Muscle of leg (tissue), 11 donors: Measurements from ENCODE around the gene NINL. TPM values are rescaled to one million over a fixed set of nuclear protein-coding genes. Genes with fewer than 3 reads are reported as not detected.

Experiments used
- DNase-seq: peaks from one replicate; pipeline ENCODE4 v3.0.0; 2013
- H3K27ac ChIP-seq: one replicate; pipeline ENCODE4 v1.5.1; 2013; ENCODE audit warnings: mild to moderate bottlenecking, low read length, control low read depth
- H3K27me3 ChIP-seq: one replicate; pipeline ENCODE4 v1.6.1; 2013; ENCODE audit warnings: low read length; ENCODE audit not compliant: control insufficient read depth, insufficient read depth
- H3K36me3 ChIP-seq: one replicate; pipeline ENCODE4 v1.6.1; 2013; ENCODE audit warnings: low read length; ENCODE audit not compliant: control insufficient read depth, insufficient read depth
- H3K4me1 ChIP-seq: one replicate; pipeline ENCODE4 v1.6.1; 2013; ENCODE audit warnings: low read length; ENCODE audit not compliant: control insufficient read depth, insufficient read depth
- H3K4me3 ChIP-seq: one replicate; pipeline ENCODE4 v1.5.1; 2013; ENCODE audit warnings: low read length, control low read depth
- H3K9me3 ChIP-seq: replicated peaks from 2 replicates; pipeline ENCODE4 v1.6.1; 2013; ENCODE audit warnings: low read depth, low read length; ENCODE audit not compliant: control insufficient read depth
- WGBS: methylation state at CpG from one replicate; pipeline ENCODE4 v1.1.5; 2013; ENCODE audit warnings: missing lambda C conversion rate; ENCODE audit not compliant: insufficient coverage; 5-methylcytosine and 5-hydroxymethylcytosine counted together
- polyA plus RNA-seq, 8 donors: library from polyadenylated mRNA; unstranded; fragments of 120-200 nt; gene quantifications; one replicate each; pipeline versions ENCODE4 v1.2.1 to v1.2.3, GENCODE V29; 2013; ENCODE audit warnings: inconsistent platforms in 1 of 8, low replicate concordance in 1 of 8; ENCODE audit not compliant: insufficient read length in 8 of 8, insufficient read depth in 1 of 8
- total RNA-seq: library from RNA; stranded (reverse); fragments of 120-200 nt; gene quantifications from one replicate; pipeline ENCODE4 v1.2.4, GENCODE V29; 2013

NINL gene
- total and polyA plus RNA-seq, 9 donors, result 10.5 to 21.1 (median 15.1) TPM

DNA sequence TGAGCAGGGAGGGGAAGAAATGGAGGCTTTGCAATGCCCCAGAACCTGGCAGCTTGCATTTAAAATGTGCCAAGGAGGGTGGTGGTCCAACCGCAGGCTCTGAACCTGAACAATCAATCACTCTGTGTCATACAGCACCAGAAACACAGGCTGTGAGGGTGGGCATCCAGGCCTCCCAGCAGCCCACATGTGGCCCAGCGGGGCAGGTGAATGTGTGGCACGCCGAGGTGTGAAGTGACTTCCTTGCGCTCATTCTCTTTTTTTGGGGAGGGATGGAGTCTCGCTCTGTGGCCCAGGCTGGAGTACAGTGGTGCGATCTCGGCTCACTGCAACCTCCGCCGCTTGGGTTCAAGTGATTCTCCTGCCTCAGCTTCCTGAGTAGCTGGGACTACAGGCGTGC, 97.4 kb downstream of the NINL start:
- DNase-seq, result no peak
- no peaks in the 10 kb centered on the region for H3K9me3 ChIP-seq
- no peak overlapping the region for H3K27ac ChIP-seq
- WGBS, result 87% methylated on average over 3 of the region's 11 CpGs
- peaks cover 43% of the 10 kb centered on the region for H3K36me3 ChIP-seq
- no peaks in the 10 kb centered on the region for H3K27me3 ChIP-seq
- H3K4me3 ChIP-seq, result no peak overlapping the region
- H3K4me1 ChIP-seq, result no peaks in the 10 kb centered on the region

DNA sequence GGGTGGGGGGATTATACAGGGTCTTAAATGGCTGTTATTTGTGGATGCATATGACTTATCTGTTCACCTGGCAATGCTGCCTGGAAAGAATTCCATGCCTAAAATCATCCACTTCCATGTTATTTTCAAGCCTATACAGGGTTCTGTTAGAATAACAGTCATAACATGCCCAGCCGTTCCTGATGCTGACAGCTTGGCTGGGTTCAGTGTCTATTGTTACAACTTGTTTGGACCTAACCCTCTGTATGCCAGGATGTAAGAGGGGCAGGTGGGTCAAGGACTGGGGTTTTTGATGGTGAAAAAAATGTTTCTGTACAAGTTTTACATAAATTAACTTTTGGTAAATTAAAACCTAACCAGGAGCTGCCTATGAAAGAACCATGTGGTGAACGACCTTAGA, 98.0 kb downstream of the NINL start:
- Histone ChIP-seq H3K4me1 (no peaks in the 10 kb centered on the region), H3K36me3 (peaks cover 45% of the 10 kb centered on the region), H3K9me3 (no peaks in the 10 kb centered on the region), H3K27me3 (no peaks in the 10 kb centered on the region), H3K4me3 (no peak overlapping the region), H3K27ac (no peak overlapping the region)
- no CpG with 5 or more reads among the region's 2 CpGs for WGBS
- no peak for DNase-seq

DNA sequence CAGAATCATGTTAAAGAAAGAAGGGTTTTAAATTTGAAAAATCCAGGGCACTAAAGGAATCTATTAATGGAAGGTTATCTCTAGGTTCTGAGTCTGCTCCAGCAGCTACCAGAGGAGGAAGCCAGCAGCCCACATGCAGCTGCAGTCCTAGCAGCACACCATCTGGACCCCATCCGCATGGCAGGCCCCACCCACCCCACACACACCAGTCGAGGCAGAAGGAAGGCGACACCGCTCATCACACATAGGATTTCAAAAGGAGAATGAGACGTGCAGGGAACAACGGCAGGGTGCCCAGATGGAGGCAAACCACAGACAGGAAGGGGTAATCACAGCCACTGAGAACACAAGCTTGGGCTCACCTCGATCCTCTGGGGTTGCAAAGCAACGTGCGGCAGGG, 99.0 kb downstream of the NINL start:
- no peaks in the 10 kb centered on the region for H3K27me3 ChIP-seq
- H3K27ac ChIP-seq, result no peak overlapping the region
- no peak overlapping the region for H3K4me3 ChIP-seq
- WGBS, result 19% methylated on average over 8 of the region's 9 CpGs
- no peaks in the 10 kb centered on the region for H3K9me3 ChIP-seq
- H3K4me1 ChIP-seq, result no peaks in the 10 kb centered on the region
- H3K36me3 ChIP-seq, result peaks cover 48% of the 10 kb centered on the region
- no peak for DNase-seq

DNA sequence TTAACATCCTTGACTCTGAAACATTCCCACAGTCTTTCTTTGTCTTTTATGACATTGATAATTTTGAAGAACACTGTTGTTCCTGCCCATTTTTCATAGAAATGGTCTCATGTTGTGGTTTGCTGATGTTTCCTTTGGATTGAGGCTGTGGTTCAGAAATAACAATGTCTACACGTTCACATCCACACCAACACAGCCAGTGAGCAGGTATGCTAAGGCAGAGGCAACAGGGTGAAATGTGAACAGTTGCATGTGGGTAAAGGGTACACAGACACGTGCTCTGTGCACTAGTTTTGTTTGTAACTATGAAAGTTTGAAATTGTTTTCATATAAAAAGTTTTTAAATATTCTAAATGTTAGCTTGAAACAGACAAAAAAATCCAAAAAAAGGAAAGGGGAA, 99.5 kb downstream of the NINL start:
- no peaks in the 10 kb centered on the region for H3K9me3 ChIP-seq
- H3K4me1 ChIP-seq, result no peaks in the 10 kb centered on the region
- H3K36me3 ChIP-seq, result peaks cover 46% of the 10 kb centered on the region
- DNase-seq, result no peak
- no peak overlapping the region for H3K4me3 ChIP-seq
- WGBS, result no CpG with 5 or more reads among the region's 2 CpGs
- H3K27me3 ChIP-seq, result no peaks in the 10 kb centered on the region
- no peak overlapping the region for H3K27ac ChIP-seq

DNA sequence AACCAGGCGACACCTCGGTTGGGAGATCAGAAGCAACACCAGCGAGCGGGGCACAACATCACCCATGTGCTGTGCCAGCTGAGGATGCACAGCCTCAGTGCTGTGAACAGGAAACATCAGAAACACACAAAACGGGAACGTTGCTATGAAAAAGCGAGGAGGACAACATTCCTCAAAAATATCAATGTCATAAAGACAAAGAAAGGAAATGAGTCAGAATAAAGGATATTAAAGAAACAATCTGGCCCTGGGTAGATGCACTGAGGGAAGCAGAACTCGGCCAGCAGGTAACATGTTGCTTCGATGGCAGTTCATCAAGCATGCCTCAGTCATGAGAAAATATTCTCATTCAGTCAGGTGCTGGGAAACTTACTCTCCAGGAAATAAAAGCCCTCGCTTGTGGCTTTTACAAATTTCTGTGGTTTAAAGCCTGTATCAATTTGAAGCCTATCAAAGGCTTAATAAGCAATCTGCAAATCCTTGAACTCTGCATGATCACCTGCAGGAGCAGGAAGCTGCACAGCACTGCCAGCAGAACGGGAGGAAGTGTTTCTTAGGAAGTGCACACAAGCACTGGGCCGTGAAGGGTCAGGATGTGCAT, 100.3 kb downstream of the NINL start:
- H3K36me3 ChIP-seq, result peaks cover 52% of the 10 kb centered on the region
- 60% methylated on average over 9 of the region's 12 CpGs for WGBS

DNA sequence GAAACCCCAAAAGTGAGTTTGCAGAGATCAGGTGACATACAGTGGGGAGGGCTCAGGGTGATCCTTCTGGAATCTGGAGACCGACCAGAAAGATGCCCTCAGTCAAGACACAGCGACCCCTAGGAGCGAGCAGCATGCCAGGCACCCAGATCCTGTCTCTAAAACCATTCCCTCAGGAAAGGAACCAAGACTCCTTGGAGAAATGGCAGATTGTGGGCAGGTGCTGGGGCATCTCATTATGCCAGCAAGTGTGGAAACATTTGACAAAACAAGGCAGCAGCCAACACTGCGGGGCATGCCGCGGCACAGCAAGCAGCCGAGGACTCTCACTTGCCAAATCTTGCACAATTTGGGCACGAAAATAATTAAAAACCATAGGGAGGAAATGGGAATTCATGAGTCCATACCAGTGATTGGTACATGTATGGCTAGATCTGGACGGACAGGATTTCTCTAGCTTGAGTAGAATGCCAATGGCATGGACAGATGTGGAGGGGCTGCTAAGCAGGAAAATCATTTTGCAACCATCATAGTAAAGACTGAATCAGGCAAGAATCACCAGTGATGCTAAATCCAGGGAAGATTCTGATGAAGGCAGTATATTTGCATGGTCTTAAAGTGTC, 101.0 kb downstream of the NINL start:
- peaks cover 58% of the 10 kb centered on the region for H3K36me3 ChIP-seq
- no peaks in the 10 kb centered on the region for H3K27me3 ChIP-seq
- H3K27ac ChIP-seq, result peak overlapping the region; percentile 13
- H3K4me1 ChIP-seq, result no peaks in the 10 kb centered on the region
- 96% methylated on average over 6 of the region's 9 CpGs for WGBS
- no peak for DNase-seq
- no peaks in the 10 kb centered on the region for H3K9me3 ChIP-seq
- H3K4me3 ChIP-seq, result no peak overlapping the region

More for the DNA sequence above, 100.3 kb downstream of the NINL start:
- no peaks in the 10 kb centered on the region for H3K27me3 ChIP-seq
- no peak for DNase-seq
- peak overlapping the region; percentile 13 for H3K27ac ChIP-seq
- no peak overlapping the region for H3K4me3 ChIP-seq
- no peaks in the 10 kb centered on the region for H3K9me3 ChIP-seq
- no peaks in the 10 kb centered on the region for H3K4me1 ChIP-seq

DNA sequence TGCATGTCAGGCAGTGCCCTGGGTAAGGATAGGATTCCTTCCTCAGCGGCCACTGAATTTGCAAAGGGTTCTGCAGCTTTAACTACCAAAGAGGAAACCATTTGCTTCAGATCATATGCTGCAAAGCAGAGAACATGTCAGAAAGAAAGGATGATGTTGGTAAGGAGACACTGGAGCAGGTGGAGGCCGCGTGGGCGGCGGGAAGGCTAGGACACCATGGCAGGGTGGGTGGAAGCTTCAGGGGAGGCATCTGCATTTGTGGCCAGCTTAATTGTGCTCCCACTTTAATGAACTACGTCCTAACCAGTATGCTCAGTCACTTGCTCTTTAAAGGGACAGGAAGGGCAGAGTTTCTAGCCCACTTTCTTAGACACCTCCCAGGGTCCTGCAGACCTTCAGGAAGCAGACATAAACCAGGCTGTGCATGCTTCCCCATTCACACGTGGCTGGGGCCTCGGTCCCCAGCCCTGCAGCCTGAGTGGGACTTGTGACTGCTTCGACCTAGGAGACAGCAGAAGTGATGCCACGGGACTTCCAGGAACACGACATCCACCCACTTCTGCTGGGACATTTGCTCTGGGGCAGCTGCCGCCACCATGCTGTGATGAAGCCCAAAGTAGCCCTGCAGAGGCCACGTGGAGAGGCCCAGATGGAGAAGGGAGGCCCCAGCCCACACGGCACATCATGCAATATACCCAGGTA, 101.7 kb downstream of the NINL start:
- Histone ChIP-seq H3K9me3 (no peaks in the 10 kb centered on the region), H3K27me3 (no peaks in the 10 kb centered on the region), H3K36me3 (peaks cover 58% of the 10 kb centered on the region), H3K4me3 (no peak overlapping the region), H3K27ac (no peak overlapping the region), H3K4me1 (no peaks in the 10 kb centered on the region)
- WGBS, result 84% methylated on average over 8 of the region's 14 CpGs
- no peak for DNase-seq

DNA sequence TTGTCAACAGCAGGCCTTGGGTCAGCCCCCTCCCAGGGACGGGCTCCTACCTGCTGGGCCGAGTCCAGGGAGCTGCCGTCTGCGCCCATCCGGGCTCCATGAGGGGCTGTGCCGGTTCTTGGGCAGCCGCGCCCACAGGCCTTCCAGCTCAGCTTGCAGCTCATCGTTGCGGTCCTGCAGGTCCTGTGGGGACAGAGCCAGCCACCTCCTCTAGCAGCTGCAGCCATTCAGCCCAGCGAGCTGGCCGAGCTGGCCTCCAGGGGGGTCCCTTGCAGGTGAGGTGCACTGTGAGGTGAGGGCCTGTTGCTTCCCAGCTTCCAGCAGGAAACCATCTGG, 103.4 kb downstream of the NINL start:
- H3K27me3 ChIP-seq, result no peaks in the 10 kb centered on the region
- 89% methylated on average over 12 of the region's 12 CpGs for WGBS
- DNase-seq, result no peak
- H3K4me1 ChIP-seq, result no peaks in the 10 kb centered on the region
- H3K9me3 ChIP-seq, result no peaks in the 10 kb centered on the region
- no peak overlapping the region for H3K4me3 ChIP-seq
- peaks cover 60% of the 10 kb centered on the region for H3K36me3 ChIP-seq
- no peak overlapping the region for H3K27ac ChIP-seq

DNA sequence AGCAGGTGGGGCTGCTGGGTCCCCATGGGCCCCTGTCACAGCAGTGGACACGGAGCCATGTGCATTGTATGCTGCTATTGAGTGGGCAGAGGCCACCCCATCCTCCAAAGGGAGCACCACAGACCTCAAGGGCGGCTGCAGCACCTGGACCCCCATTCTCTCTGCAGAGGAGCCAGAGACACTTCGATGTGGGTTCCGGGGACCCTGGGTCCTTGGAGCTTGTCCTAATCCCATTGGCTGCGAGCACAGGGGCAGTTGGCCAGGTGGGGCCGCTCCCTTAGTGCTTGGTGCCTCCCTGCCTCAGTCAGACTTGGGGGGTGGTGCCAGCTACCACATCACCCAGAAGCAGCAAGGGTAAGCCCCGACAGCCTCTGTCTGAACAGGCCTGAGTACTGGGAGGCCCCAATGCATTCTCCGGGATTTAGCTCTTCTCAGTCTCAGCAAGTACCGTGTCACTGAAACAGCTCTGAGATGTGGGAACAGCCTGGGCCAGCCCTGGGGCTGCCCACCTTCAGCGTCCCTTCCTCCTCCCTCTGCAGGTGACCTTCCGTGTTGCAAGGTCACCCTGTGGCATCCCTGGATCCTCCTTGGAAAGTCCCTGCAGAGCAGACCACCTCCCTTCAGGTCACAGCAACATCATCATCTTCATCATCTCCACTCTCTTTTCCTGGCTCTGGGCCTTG, 104.0 kb downstream of the NINL start:
- no peak for DNase-seq
- H3K4me3 ChIP-seq, result no peak overlapping the region

DNA sequence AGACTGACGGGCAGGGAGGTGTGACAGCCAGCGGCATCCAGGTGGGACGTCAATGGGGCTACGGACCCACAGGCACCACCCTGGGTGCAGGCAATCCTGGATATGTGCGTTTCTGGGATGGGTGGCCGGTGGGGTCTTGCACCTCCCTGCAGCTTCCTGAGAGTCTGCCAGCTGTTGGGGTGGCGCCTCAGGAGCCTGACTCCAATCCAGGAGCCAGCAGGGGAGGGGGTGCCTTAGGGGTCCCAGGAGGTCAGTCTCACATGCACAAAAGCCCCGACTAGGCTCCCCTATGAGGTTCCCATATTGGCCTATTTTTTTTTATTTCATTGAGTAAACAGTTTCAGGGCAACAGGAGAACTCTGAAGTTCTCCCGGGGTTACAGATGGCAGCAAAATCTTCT, 104.5 kb downstream of the NINL start:
- peaks cover 62% of the 10 kb centered on the region for H3K36me3 ChIP-seq
- no peak for DNase-seq
- H3K9me3 ChIP-seq, result no peaks in the 10 kb centered on the region
- H3K27me3 ChIP-seq, result no peaks in the 10 kb centered on the region
- no peak overlapping the region for H3K4me3 ChIP-seq
- WGBS, result 95% methylated on average over 6 of the region's 9 CpGs
- H3K27ac ChIP-seq, result no peak overlapping the region
- H3K4me1 ChIP-seq, result no peaks in the 10 kb centered on the region

More for the DNA sequence above, 104.0 kb downstream of the NINL start:
- Histone ChIP-seq H3K36me3 (peaks cover 58% of the 10 kb centered on the region), H3K27ac (no peak overlapping the region), H3K9me3 (no peaks in the 10 kb centered on the region), H3K27me3 (no peaks in the 10 kb centered on the region), H3K4me1 (no peaks in the 10 kb centered on the region)
- 96% methylated on average over 10 of the region's 11 CpGs for WGBS
